Liver (tissue), 3 donors: Measurements from ENCODE around the gene STIM1.

Source experiments
- CTCF ChIP-seq: fragments of 150-350 bp; IDR thresholded peaks from 2 replicates; pipeline ENCODE4 v1.5.1; 2017; ENCODE audit warnings: improper control_type of control experiment, low read depth, low read length; ENCODE audit not compliant: missing input control
- EGR1 ChIP-seq, 2 donors: IDR thresholded peaks; 2 replicates each; pipeline ENCODE4 v1.6.1; 2016 to 2018; ENCODE audit warnings: antibody characterized with exemption in 2 of 2, low read depth in 2 of 2
- FOXA1 ChIP-seq: IDR thresholded peaks from 2 replicates; pipeline ENCODE4 v1.6.1; 2016; ENCODE audit warnings: antibody characterized with exemption
- GABPA ChIP-seq, 2 donors: IDR thresholded peaks in 1 of 2; conservative IDR thresholded peaks in 1 of 2; 2 replicates each; pipeline ENCODE4 v1.6.1; 2016; ENCODE audit warnings: antibody characterized with exemption in 2 of 2, mild to moderate bottlenecking in 1 of 2, moderate library complexity in 1 of 2
- JUND ChIP-seq, 2 donors: IDR thresholded peaks; 2 replicates each; pipeline ENCODE4 v1.6.1; 2016; ENCODE audit warnings: antibody characterized with exemption in 2 of 2
- NR2F2 ChIP-seq: IDR thresholded peaks from 2 replicates; pipeline ENCODE4 v1.6.1; 2016; ENCODE audit warnings: antibody characterized with exemption
- RAD21 ChIP-seq, 2 donors: IDR thresholded peaks; 2 replicates each; pipeline ENCODE4 v1.6.1; 2016; ENCODE audit warnings: antibody characterized with exemption in 2 of 2, mild to moderate bottlenecking in 2 of 2
- REST ChIP-seq: IDR thresholded peaks from 2 replicates; pipeline ENCODE4 v1.6.1; 2016; ENCODE audit warnings: antibody characterized with exemption, mild to moderate bottlenecking
- TAF1 ChIP-seq: conservative IDR thresholded peaks from 2 replicates; pipeline ENCODE4 v1.6.1; 2016; ENCODE audit warnings: antibody characterized with exemption, mild to moderate bottlenecking
- YY1 ChIP-seq: IDR thresholded peaks from 2 replicates; pipeline ENCODE4 v1.6.1; 2016; ENCODE audit warnings: antibody characterized with exemption, mild to moderate bottlenecking
- TF ChIP-seq, protein P1 (sequence below): IDR thresholded peaks from 2 replicates; pipeline ENCODE4 v1.6.1; 2016; ENCODE audit warnings: antibody characterized with exemption
- TF ChIP-seq, protein P2 (sequence below): IDR thresholded peaks from 2 replicates; pipeline ENCODE4 v1.6.1; 2016; ENCODE audit warnings: antibody characterized with exemption
- donor health status: healthy.
- donor health status: healthy.

GRCh38 chr11:4092026-4092425, 236.6 kb downstream of the STIM1 start:
- TF ChIP-seq, protein P1, sequence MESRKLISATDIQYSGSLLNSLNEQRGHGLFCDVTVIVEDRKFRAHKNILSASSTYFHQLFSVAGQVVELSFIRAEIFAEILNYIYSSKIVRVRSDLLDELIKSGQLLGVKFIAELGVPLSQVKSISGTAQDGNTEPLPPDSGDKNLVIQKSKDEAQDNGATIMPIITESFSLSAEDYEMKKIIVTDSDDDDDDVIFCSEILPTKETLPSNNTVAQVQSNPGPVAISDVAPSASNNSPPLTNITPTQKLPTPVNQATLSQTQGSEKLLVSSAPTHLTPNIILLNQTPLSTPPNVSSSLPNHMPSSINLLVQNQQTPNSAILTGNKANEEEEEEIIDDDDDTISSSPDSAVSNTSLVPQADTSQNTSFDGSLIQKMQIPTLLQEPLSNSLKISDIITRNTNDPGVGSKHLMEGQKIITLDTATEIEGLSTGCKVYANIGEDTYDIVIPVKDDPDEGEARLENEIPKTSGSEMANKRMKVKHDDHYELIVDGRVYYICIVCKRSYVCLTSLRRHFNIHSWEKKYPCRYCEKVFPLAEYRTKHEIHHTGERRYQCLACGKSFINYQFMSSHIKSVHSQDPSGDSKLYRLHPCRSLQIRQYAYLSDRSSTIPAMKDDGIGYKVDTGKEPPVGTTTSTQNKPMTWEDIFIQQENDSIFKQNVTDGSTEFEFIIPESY = no peak
- TF ChIP-seq RAD21 (IDR thresholded peaks at IDR 0.05) (no peak), TAF1 (no peak), FOXA1 (no peak), CTCF (no peak), YY1 (no peak), REST (no peak), JUND (IDR thresholded peaks at IDR 0.05) (no peak), EGR1 (IDR thresholded peaks at IDR 0.05; ENCODE audit: low read depth in 2 of 2) (no peak), NR2F2 (no peak), GABPA (IDR thresholded peaks at IDR 0.05 in 1 of 2, conservative IDR thresholded peaks at IDR 0.05 in 1 of 2) (no peak)
- TF ChIP-seq, protein P2, sequence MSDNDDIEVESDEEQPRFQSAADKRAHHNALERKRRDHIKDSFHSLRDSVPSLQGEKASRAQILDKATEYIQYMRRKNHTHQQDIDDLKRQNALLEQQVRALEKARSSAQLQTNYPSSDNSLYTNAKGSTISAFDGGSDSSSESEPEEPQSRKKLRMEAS = no peak
